H1 (cell line): ENCODE measurements around the gene BRINP3. TPM values are rescaled to one million over a fixed set of nuclear protein-coding genes. Genes with fewer than 3 reads are reported as not detected.

Source experiments
- CTCF ChIA-PET: fragments of 300-600 bp; sonication (Branson Sonifier 250); formaldehyde crosslinking; loops from one replicate; lab custom pipeline; 2021; ENCODE audit not compliant: partially characterized antibody; lab: Charles Lee
- POLR2A ChIA-PET: fragments of 300-600 bp; sonication (Branson Sonifier 250); formaldehyde crosslinking; loops from one replicate; lab custom pipeline; 2021; ENCODE audit warnings: inconsistent platforms; ENCODE audit not compliant: partially characterized antibody; lab: Charles Lee
- DNase-seq, 2 experiments: peaks; one replicate each; pipeline versions ENCODE4 v3.0.0 to v3.0.0-alpha.2; 2010 to 2022; ENCODE audit warnings: low spot score in 2 of 2, low read depth in 1 of 2, mixed read lengths in 1 of 2
- FAIRE-seq: peaks from 2 replicates; lab custom pipeline; 2011; peaks lifted over from hg19 to GRCh38; lab: Jason Lieb, UNC
- H2AFZ ChIP-seq: 2 replicates; pipeline ENCODE4 v1.8.1; 2012; ENCODE audit warnings: low read length, inconsistent platforms
- H2AK5ac ChIP-seq: 2 replicates; pipeline ENCODE4 v1.6.1; 2013; ENCODE audit warnings: low read depth, low read length
- H2BK120ac ChIP-seq: replicated peaks from 2 replicates; pipeline ENCODE3; 2013; ENCODE audit warnings: low read depth, low read length, inconsistent platforms
- H2BK12ac ChIP-seq: 2 replicates; pipeline ENCODE4 v1.6.1; 2013; ENCODE audit warnings: low read depth, low read length
- H2BK15ac ChIP-seq: 2 replicates; pipeline ENCODE4 v1.6.1; 2013; ENCODE audit warnings: low read length
- H2BK20ac ChIP-seq: 2 replicates; pipeline ENCODE4 v1.6.1; 2013; ENCODE audit warnings: low read length
- H2BK5ac ChIP-seq: 2 replicates; pipeline ENCODE4 v1.6.1; 2013; ENCODE audit warnings: low read depth, low read length
- H3K14ac ChIP-seq: 2 replicates; pipeline ENCODE4 v1.6.1; 2013; ENCODE audit warnings: inconsistent platforms; ENCODE audit not compliant: insufficient read length
- H3K18ac ChIP-seq: 2 replicates; pipeline ENCODE4 v1.6.1; 2013; ENCODE audit warnings: low read length; ENCODE audit errors: extremely low read depth
- H3K23ac ChIP-seq: 2 replicates; pipeline ENCODE4 v1.6.1; 2013; ENCODE audit warnings: inconsistent platforms; ENCODE audit not compliant: insufficient read length
- H3K23me2 ChIP-seq: 2 replicates; pipeline ENCODE4 v1.6.1; 2013; ENCODE audit warnings: low read depth, low read length
- H3K27ac ChIP-seq: 2 replicates; pipeline ENCODE4 v1.6.1; 2011; ENCODE audit warnings: low read depth, low read length, inconsistent platforms
- H3K27me3 ChIP-seq, 4 experiments: replicated peaks in 1 of 4; 1 replicate in 1 of 4; 2 replicates in 3 of 4; pipeline versions ENCODE4 v1.6.1 to v1.8.1; 2011 to 2013; ENCODE audit warnings: low read length in 3 of 4, mild to moderate bottlenecking in 3 of 4, inconsistent platforms in 2 of 4, mixed read lengths in 2 of 4, moderate library complexity in 1 of 4; ENCODE audit not compliant: control insufficient read depth in 3 of 4, insufficient read depth in 3 of 4; ENCODE audit errors: extremely low read depth in 1 of 4
- H3K36me3 ChIP-seq, 4 experiments: 2 replicates each; pipeline versions ENCODE4 v1.6.1 to v1.8.1; 2011 to 2013; ENCODE audit warnings: mild to moderate bottlenecking in 4 of 4, low read length in 3 of 4, moderate library complexity in 2 of 4, control low read depth in 1 of 4, inconsistent platforms in 1 of 4; ENCODE audit not compliant: insufficient read depth in 4 of 4, control insufficient read depth in 2 of 4
- H3K4ac ChIP-seq: replicated peaks from 2 replicates; pipeline ENCODE3; 2013; ENCODE audit warnings: low read length, low read depth, mixed read lengths, inconsistent platforms; ENCODE audit not compliant: insufficient read length
- H3K4me1 ChIP-seq, 4 experiments: replicated peaks in 1 of 4; 1 replicate in 1 of 4; 2 replicates in 3 of 4; pipeline versions ENCODE4 v1.6.1 to v1.8.1; 2011 to 2013; ENCODE audit warnings: low read length in 3 of 4, inconsistent platforms in 2 of 4, mixed read lengths in 1 of 4; ENCODE audit not compliant: insufficient read depth in 4 of 4, control insufficient read depth in 3 of 4
- H3K4me2 ChIP-seq, 2 experiments: 2 replicates each; pipeline versions ENCODE4 v1.6.1 to v1.8.1; 2011 to 2013; ENCODE audit warnings: low read depth in 2 of 2, low read length in 2 of 2, control low read depth in 1 of 2, inconsistent platforms in 1 of 2, mild to moderate bottlenecking in 1 of 2; ENCODE audit not compliant: insufficient read depth in 1 of 2
- H3K4me3 ChIP-seq, 4 experiments: fragments of 200-600, 300-600 bp in 1 of 4; sonication (generic), shearing (Covaris generic), sonication (Bioruptor Twin) in 1 of 4; 2 replicates each; pipeline versions ENCODE4 v1.5.1 to v1.8.1; 2011 to 2016; ENCODE audit warnings: low read length in 4 of 4, low read depth in 3 of 4, control low read depth in 2 of 4, inconsistent platforms in 2 of 4, mild to moderate bottlenecking in 2 of 4, mixed read lengths in 1 of 4, moderate library complexity in 1 of 4; ENCODE audit not compliant: insufficient read depth in 2 of 4; ENCODE audit errors: extremely low read depth in 1 of 4
- H3K56ac ChIP-seq: replicated peaks from 2 replicates; pipeline ENCODE3; 2013; ENCODE audit warnings: low read depth, mild to moderate bottlenecking, mixed read lengths, low read length, inconsistent platforms; ENCODE audit not compliant: insufficient read length
- H3K79me1 ChIP-seq: 2 replicates; pipeline ENCODE4 v1.6.1; 2013; ENCODE audit warnings: low read depth, low read length, control low read depth
- H3K79me2 ChIP-seq, 2 experiments: 2 replicates each; pipeline versions ENCODE4 v1.6.1 to v1.8.1; 2012 to 2013; ENCODE audit warnings: low read length in 2 of 2, mild to moderate bottlenecking in 2 of 2, inconsistent platforms in 1 of 2; ENCODE audit not compliant: insufficient read depth in 2 of 2, control insufficient read depth in 1 of 2
- H3K9ac ChIP-seq, 4 experiments: replicated peaks in 1 of 4; 1 replicate in 1 of 4; 2 replicates in 3 of 4; pipeline versions ENCODE4 v1.6.1 to v1.8.1; 2011 to 2013; ENCODE audit warnings: low read depth in 3 of 4, low read length in 3 of 4, control low read depth in 2 of 4, mild to moderate bottlenecking in 2 of 4, moderate library complexity in 2 of 4, inconsistent platforms in 1 of 4; ENCODE audit errors: extremely low read depth in 1 of 4
- H3K9me3 ChIP-seq, 2 experiments: 2 replicates each; pipeline versions ENCODE4 v1.6.1 to v1.8.1; 2012 to 2013; ENCODE audit warnings: mild to moderate bottlenecking in 2 of 2, moderate library complexity in 2 of 2, control low read depth in 1 of 2, inconsistent platforms in 1 of 2, low read depth in 1 of 2, low read length in 1 of 2, mixed read lengths in 1 of 2; ENCODE audit not compliant: insufficient read depth in 2 of 2
- H4K20me1 ChIP-seq, 2 experiments: replicated peaks in 1 of 2; 2 replicates each; pipeline versions ENCODE3 to v1.8.1; 2011 to 2013; ENCODE audit warnings: inconsistent platforms in 2 of 2, low read length in 2 of 2, mild to moderate bottlenecking in 1 of 2; ENCODE audit not compliant: insufficient read depth in 2 of 2, control insufficient read depth in 1 of 2
- H4K5ac ChIP-seq: 2 replicates; pipeline ENCODE4 v1.6.1; 2013; ENCODE audit warnings: low read length, low read depth, mixed read lengths, inconsistent platforms; ENCODE audit not compliant: insufficient read length
- H4K8ac ChIP-seq: 2 replicates; pipeline ENCODE4 v1.8.0; 2013; ENCODE audit warnings: mild to moderate bottlenecking, moderate library complexity, low read length, inconsistent platforms; ENCODE audit not compliant: insufficient read depth; ENCODE audit errors: extremely low read depth
- H4K91ac ChIP-seq: replicated peaks from 2 replicates; pipeline ENCODE3; 2013; ENCODE audit warnings: low read length, mixed read lengths, inconsistent platforms; ENCODE audit not compliant: insufficient read length
- CBX8 ChIP-seq: fragments of 300-800, 300-1000 bp; sonication (generic); IDR thresholded peaks from 2 replicates; pipeline ENCODE4 v1.7.1; 2016; ENCODE audit warnings: low read depth, low read length, borderline replicate concordance
- EP300 ChIP-seq, 2 experiments: IDR thresholded peaks; 1 replicate in 1 of 2; 2 replicates in 1 of 2; pipeline ENCODE4 v1.6.1; 2011 to 2012; ENCODE audit warnings: low read depth in 2 of 2, low read length in 2 of 2, mild to moderate bottlenecking in 2 of 2, borderline replicate concordance in 1 of 2, inconsistent platforms in 1 of 2, moderate library complexity in 1 of 2
- FOSL1 ChIP-seq: IDR thresholded peaks from 2 replicates; pipeline ENCODE4 v1.6.1; 2011; ENCODE audit warnings: mild to moderate bottlenecking, low read depth, low read length, moderate library complexity; ENCODE audit not compliant: insufficient read depth
- NRF1 ChIP-seq: IDR thresholded peaks from 2 replicates; pipeline ENCODE4 v1.6.1; 2011; ENCODE audit warnings: mild to moderate bottlenecking, low read depth, low read length, improper control_type of control experiment
- PHF8 ChIP-seq: fragments of 200-600 bp; sonication (generic); conservative IDR thresholded peaks from 2 replicates; pipeline ENCODE4 v1.7.1; 2012; ENCODE audit warnings: low read depth, mild to moderate bottlenecking, inconsistent platforms, low read length, moderate library complexity
- POLR2AphosphoS5 ChIP-seq: IDR thresholded peaks from 2 replicates; pipeline ENCODE4 v1.6.1; 2011; ENCODE audit warnings: low read depth, low read length
- RAD21 ChIP-seq, 2 experiments: IDR thresholded peaks in 1 of 2; conservative IDR thresholded peaks in 1 of 2; 2 replicates each; pipeline ENCODE4 v1.6.1; 2011; ENCODE audit warnings: low read depth in 2 of 2, low read length in 2 of 2, improper control_type of control experiment in 1 of 2, inconsistent platforms in 1 of 2, mild to moderate bottlenecking in 1 of 2, moderate library complexity in 1 of 2
- RBBP5 ChIP-seq: IDR thresholded peaks from 2 replicates; pipeline ENCODE4 v1.7.1; 2012; ENCODE audit warnings: low read depth, mild to moderate bottlenecking, inconsistent platforms, low read length, moderate library complexity, borderline replicate concordance
- RFX5 ChIP-seq: IDR thresholded peaks from 2 replicates; pipeline ENCODE4 v1.6.1; 2011; ENCODE audit warnings: low read depth, low read length, improper control_type of control experiment, borderline replicate concordance
- SRF ChIP-seq: IDR thresholded peaks from 2 replicates; pipeline ENCODE4 v1.6.1; 2011; ENCODE audit warnings: mild to moderate bottlenecking, low read depth, low read length, moderate library complexity
- ZNF274 ChIP-seq: IDR thresholded peaks from 2 replicates; pipeline ENCODE4 v1.7.0; 2012; ENCODE audit warnings: low read length, borderline replicate concordance; ENCODE audit errors: extremely low read depth
- polyA plus RNA-seq, 7 experiments: library from polyadenylated mRNA; depleted of rRNA in 3 of 7; stranded (reverse) in 5 of 7; unstranded in 2 of 7; fragments of >200 nt in 5 of 7; fragments of 200-250 nt in 2 of 7; gene quantifications; 1 replicate in 5 of 7; 2 replicates in 1 of 7; 4 replicates in 1 of 7; pipeline versions ENCODE4 v1.2.1 to v1.2.3, GENCODE V29; 2011 to 2013; ENCODE audit warnings: missing spikeins in 2 of 7, mixed read lengths in 2 of 7
- total RNA-seq: library from RNA; stranded (reverse); fragmentation: NEBNext Ultra II Directional; extraction: Animal tissue kit (Norgen Biotek cat#: 25700); gene quantifications from 2 replicates; pipeline ENCODE4 v1.2.1, GENCODE V29; 2021
- TF ChIP-seq, protein P1 (sequence below), 3 experiments: IDR thresholded peaks; 1 replicate in 2 of 3; 2 replicates in 1 of 3; pipeline versions ENCODE4 v1.5.1 to v1.6.1; 2011; ENCODE audit warnings: low read length in 3 of 3, mild to moderate bottlenecking in 3 of 3, inconsistent platforms in 2 of 3, low read depth in 1 of 3, moderate library complexity in 1 of 3; ENCODE audit not compliant: insufficient read depth in 1 of 3; ENCODE audit errors: control extremely low read depth in 1 of 3

The BRINP3 gene
- total and polyA plus RNA-seq, 2 of the 8 experiments (the other 6 are each of a cell fraction or from before 2014, with no cell fraction given), result not detected

DNA sequence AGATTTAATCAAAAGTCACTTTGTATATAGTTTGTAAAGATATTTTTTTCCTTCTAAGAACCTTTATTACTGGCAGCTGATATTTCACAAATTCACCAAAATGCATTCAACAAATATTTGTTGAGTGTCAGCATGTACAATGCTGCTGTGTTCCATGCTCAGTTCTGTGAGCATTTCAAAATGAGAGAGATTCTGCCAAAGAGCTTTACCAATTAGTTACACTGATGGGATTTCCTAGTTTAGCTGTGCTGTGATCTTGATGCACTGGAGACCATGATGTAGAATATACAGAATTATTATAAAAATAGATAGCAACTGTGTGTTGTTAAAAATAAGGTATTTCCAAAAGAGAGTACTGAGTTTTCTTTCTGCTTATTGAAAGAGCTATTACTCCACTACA lies 225.6 kb downstream of the BRINP3 start:
- Histone ChIP-seq H3K14ac (no peak overlapping the region), H4K20me1 (no peaks in the 10 kb centered on the region), H3K56ac (no peak overlapping the region), H3K4me3 (no peak overlapping the region), H3K18ac (no peak overlapping the region), H2AFZ (no peak overlapping the region), H2BK120ac (no peak overlapping the region), H3K36me3 (no peaks in the 10 kb centered on the region), H2AK5ac (no peak overlapping the region), H4K8ac (no peak overlapping the region), H3K79me1 (no peaks in the 10 kb centered on the region), H3K79me2 (no peaks in the 10 kb centered on the region), H2BK12ac (no peak overlapping the region), H3K23me2 (no peaks in the 10 kb centered on the region; the same call in 1 of the 2 replicates), H2BK5ac (no peak overlapping the region), H3K4ac (no peak overlapping the region), H3K23ac (no peak overlapping the region), H3K4me1 (no peaks in the 10 kb centered on the region), H3K27me3 (no peaks in the 10 kb centered on the region), H3K27ac (no peak overlapping the region), H3K9ac (no peak overlapping the region), H4K91ac (no peak overlapping the region), H4K5ac (no peak overlapping the region), H3K9me3 (no peaks in the 10 kb centered on the region), H2BK20ac (no peak overlapping the region), H3K4me2 (no peak overlapping the region), H2BK15ac (no peak overlapping the region)
- FAIRE-seq (no peak), DNase-seq (no peak)
- POLR2A ChIA-PET, result no interaction called here
- TF ChIP-seq, protein P1, sequence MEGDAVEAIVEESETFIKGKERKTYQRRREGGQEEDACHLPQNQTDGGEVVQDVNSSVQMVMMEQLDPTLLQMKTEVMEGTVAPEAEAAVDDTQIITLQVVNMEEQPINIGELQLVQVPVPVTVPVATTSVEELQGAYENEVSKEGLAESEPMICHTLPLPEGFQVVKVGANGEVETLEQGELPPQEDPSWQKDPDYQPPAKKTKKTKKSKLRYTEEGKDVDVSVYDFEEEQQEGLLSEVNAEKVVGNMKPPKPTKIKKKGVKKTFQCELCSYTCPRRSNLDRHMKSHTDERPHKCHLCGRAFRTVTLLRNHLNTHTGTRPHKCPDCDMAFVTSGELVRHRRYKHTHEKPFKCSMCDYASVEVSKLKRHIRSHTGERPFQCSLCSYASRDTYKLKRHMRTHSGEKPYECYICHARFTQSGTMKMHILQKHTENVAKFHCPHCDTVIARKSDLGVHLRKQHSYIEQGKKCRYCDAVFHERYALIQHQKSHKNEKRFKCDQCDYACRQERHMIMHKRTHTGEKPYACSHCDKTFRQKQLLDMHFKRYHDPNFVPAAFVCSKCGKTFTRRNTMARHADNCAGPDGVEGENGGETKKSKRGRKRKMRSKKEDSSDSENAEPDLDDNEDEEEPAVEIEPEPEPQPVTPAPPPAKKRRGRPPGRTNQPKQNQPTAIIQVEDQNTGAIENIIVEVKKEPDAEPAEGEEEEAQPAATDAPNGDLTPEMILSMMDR (IDR thresholded peaks at IDR 0.05; ENCODE audit: control extremely low read depth in 1 of 3, insufficient read depth in 1 of 3, low read depth in 1 of 3, low read length in 3 of 3), result no peak
- TF ChIP-seq PHF8, result no peak
- TF ChIP-seq SRF, result no peak
- no peak for TF ChIP-seq POLR2AphosphoS5
- no peak for TF ChIP-seq RAD21 (IDR thresholded peaks at IDR 0.05 in 1 of 2, conservative IDR thresholded peaks at IDR 0.05 in 1 of 2; ENCODE audit: low read depth in 2 of 2, low read length in 2 of 2)
- no peak for TF ChIP-seq ZNF274
- TF ChIP-seq CBX8, result no peak
- TF ChIP-seq RFX5, result no peak
- no peak for TF ChIP-seq RBBP5
- no peak for TF ChIP-seq EP300 (IDR thresholded peaks at IDR 0.05; ENCODE audit: borderline replicate concordance in 1 of 2, low read depth in 2 of 2, low read length in 2 of 2)
- TF ChIP-seq FOSL1, result no peak
- no peak for TF ChIP-seq NRF1
- CTCF ChIA-PET, result no interaction called here
